HT1080 (cell line): ENCODE results near the gene STUM. TPM values are rescaled to one million over a fixed set of nuclear protein-coding genes. Genes with fewer than 3 reads are reported as not detected.
"Not testable (repeated sequence)": the region's sequence is repeated elsewhere in the genome, so short reads cannot be mapped to it uniquely, and the experiment has no call there.

Experiments
- DNase-seq: peaks from one replicate; pipeline ENCODE4 v3.0.0-alpha.2; 2015; ENCODE audit warnings: low read depth
- total RNA-seq: library from RNA; depleted of rRNA; stranded (reverse); fragments of >200 nt; shearing (Covaris generic); gene quantifications from 2 replicates; pipeline ENCODE4 v1.2.3, GENCODE V29; 2014

STUM gene
- total RNA-seq, 1 experiment from 2014 or later, result not detected

DNA sequence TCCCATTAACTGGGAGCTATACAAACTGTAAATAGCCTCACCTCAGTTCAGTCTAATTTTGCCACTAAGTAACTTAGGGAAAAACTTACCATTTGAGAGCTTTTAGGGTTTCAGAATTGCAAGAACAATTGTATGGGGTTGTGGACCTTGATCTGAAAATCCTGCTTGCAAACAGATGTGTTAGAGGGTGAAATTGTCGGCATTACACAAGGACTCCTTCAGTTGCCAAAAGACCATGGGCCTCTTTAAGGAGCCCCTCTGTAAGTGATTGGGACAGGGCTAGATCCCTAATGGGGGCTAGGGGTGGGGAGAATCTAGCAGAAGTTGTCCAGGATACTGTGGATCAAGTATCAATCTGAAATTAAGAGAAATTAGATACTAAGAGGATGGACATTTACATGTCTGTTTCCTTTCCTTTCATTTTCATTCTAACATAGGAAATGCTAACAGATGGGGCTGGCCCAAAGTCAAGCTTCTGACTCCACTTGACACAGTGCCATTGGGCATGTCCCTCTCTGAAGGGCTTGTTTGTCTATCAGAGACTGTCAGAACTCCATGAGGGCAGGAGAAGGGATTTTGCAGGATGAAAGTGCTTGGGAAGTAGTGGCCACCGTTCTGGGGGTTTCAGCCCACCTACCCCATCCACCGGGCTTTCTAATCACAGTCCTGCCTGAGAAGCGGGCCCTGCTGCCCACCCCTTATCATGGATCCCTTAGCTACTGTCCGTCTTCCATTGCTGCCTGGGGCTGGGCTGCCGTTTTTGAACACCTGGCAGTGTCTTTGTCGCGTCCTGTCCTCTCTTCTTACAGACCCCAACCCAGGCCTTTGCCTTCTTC is 54.7 kb downstream of the STUM start:
- no peak for DNase-seq

DNA sequence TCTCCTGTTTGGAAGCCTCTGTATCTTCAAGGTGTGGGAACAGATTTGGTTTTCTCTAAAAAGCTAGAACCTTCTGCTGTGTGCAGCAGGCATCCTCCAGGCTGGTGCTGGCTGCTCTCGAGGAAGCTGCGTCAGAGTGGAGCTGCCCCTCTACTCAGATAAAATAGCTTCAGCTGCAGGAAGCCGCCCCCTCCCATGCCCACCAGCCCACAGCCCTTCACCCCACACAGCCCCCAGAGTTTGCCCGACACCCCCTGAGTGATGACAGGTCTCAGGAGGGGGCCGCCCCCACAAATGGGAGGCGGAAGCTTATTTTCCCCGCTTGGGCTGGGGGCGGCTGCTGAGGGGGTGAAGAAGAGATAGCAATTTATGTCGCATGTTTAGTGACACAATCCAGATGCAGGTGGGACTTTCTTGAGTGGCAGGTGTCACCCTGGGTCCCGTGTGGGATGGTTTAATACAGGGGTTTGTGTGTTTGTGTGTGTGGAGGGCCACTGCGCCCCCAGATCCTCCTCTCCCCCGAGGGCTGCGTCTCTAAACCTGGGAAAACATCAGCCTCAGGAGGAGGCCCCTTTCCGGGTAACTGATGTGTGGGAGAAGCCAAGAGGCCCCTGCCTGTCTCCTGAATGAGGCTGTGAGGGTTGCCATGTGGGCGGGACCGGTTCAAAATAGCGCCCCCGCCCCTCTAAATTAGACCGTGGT is 55.4 kb downstream of the STUM start:
- no peak for DNase-seq

DNA sequence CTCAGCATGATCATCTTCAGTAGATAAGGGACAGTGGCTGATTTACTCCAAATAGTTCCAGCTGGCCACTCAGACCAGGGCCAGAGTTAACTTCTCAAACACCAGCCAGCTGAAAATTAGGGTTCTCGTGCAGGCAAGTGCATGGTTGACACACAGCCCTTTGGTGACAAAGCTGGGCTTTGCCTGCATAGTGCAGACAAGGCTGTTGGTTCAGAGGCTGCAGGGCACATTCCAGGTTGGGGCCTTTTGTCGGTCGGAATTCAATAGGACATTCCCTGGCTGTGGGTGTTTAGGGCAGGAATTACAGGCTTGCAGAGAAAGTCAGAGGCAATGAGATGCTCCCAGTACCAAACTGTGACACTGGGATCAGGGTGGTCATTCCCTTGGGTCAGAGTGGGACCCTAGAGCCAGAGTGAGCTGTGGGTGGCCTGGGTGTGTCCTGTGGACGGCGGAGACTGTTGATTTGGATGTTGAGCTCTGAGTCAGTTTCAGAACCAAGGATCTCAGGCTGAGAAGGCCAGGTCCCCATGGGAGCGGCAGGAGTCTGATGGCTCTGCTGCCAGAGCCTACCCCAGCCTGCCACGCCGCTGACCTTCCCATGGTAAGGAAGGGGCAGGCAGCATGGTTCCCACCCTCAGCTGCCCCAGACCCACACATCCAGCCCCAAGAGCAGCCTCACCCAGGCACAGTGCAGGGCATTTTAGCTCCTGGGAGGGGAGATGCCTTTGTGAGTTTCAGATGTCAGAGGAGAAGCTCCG is 56.2 kb downstream of the STUM start:
- DNase-seq, result no peak

DNA sequence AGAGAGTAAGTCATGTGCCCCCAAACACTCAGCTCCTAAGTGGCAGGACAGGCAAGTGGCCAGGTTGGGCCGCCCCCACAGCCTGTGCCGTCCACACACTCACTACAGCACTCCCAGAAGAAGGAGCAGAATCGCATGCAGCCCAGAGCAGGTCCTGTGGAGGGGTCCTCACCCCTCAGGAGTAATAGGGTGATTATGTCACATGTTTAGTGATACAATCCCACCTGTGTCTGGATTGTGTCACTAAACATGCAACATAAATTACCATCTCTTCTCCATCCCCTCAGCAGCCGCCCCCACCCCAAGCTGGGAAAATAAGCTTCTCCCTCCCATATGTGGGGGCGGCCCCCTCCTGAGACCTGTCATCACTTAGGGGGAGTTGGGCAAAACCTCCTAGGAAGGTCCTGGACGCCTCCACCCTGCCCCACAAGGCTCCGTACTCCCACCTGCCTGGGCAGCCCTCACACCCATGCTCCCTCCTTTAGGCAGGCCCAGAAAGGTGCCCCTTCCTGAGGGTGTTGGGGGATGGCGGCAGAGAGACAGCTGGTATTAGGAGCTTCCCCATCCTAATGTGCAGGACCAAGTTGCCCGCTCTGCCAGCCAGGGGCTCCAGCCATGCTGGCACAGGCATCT is 56.9 kb downstream of the STUM start:
- no peak for DNase-seq

DNA sequence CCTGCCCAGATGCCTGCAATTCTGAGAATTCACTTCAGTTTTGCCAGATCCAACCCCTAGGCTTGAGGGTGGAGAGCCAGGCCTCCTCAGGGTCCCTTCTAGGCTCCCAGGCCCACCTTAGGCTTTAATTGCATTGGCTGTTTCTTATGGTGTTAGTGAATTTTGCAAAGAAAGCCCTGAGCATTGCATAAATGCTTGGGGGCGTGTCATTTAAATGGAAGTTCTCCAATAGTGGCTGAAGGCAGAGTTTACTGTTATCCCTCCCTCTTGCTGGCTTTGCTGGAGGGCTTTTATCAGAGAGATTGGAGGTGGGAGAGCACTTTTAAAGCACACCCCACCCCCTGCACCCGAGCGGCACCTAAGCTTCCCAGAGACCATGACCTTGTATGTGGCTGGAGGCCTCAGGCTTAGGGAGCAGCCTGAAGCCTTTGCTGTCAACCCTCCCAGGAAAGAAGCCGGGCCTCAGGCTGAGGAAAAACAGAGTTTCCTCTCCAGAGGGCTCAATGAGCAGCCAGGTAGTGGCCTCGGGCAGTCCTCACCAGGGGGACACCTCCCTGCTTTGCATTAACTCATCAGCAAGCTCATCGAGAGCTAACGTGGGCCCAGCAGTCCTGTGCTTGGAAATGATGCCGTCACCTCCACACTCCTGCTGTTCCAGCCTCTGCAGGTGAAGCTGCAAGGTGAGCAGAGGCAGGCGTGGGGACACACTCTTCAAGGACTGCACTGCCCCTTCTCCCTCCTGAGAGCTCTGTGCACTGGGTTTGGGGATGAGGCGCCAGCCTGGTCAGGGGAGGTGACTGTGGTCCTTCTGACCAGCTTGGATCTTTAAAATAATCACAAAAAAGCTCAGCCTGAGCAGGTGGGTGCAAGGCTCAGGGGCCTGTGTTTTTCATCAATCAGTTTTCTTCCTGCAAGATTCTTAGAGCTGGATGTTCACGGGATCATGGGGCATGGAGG is 58.0 kb downstream of the STUM start:
- no peak for DNase-seq

DNA sequence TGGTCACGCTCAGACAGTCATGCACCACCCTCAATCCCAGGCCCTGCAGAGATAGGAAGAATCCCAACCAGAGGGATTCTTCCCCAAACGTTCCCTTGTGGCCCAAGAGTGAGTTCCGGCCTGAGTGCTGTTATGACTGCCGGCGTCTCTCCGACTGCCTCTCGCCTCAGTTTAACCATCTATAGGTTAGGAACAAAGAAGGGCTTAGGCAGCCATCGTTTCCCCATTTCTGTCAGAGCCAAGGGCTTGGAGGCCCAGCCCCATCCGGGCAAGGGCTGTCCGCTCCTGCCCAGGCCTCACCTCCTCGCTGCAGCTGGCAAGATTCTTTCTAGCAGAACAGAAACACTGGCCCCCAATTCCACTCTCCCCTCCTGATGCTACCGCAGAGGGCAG is 58.7 kb downstream of the STUM start:
- DNase-seq, result no peak

DNA sequence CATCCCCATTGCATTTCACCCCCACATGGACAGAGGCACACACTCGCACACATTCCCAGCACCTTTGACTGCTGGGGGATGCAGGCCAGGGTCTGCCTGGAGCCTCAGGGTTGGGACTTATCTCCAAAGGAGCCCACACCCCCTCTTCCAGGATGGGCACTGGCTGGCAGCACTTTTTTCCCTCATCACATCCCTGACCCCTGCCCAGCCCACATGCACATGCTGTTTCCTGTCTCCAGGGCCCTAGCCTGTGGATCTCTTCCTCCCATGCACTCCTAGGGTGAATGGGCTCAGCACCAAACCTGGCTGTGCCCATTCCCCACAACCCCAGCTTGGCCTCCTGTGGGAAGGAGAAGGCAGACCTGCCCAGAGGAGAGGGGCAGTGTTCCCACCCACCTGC is 59.3 kb downstream of the STUM start:
- no peak for DNase-seq

DNA sequence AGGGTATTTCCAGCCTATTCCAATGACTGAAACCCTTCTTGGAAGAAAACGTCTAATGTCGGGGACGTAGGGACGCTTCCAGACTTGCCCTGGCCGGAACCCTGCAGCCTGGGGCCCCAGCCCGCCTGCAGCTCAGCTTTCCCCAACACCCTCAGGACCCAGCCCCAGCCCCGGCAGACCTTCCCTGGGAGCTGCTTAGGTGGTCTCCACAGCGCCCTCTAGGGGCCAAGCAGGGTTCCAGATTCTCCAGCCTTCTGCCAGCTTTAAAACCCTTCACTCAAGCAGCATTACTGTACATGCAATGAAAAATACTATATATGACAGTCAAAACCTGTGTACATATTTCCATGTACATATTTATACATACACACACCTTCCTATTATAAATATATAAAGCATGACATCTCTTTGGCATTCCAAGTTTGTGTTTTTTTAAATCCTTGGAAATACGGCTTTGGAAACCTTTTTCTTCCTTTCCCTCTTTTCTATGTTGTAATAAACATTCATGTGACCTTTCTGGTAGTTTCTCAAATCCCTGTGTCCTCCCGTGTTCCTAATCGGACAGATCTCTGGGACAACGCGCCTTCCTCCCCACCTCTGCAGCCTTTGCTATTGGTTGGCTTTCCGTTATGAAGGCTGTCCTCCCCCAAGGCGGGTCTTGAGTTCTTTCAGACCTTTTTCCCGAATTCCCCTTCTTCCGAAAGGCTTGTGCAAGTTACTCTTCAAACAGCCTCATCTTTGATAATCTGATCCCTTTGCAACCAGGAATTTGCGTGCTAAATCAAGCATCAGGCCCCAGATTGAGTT is 60.3 kb downstream of the STUM start:
- peak; percentile 51 for DNase-seq

DNA sequence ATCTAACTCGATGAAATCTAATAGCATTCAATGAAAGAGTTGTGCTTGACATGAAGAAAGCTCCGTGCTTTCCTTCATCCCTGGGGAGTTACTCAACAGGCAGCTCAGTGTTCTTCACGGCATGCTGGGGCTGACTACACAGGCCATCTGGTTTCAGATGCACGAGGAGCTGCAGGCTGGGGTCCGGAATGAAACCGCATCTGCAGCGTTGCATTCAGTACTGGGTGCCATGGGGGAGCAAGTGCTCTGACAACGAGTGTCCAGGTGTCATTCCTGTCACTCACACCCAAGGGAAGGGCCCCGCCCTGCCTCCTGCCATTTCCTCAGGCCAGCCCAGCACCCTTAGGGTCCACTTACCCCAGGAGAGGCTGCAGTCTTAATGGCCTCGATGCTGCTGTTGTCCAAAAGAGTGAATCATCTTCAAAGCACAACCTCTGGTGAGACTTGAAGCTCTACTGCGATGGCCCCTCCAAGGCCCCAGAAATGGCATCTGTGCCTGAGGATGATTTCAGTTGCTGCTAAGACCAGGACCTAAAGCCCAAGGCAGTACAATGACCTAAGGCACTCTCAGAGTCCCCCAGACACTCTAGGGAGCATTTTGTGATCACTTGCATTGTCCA is 61.4 kb downstream of the STUM start:
- no peak for DNase-seq

DNA sequence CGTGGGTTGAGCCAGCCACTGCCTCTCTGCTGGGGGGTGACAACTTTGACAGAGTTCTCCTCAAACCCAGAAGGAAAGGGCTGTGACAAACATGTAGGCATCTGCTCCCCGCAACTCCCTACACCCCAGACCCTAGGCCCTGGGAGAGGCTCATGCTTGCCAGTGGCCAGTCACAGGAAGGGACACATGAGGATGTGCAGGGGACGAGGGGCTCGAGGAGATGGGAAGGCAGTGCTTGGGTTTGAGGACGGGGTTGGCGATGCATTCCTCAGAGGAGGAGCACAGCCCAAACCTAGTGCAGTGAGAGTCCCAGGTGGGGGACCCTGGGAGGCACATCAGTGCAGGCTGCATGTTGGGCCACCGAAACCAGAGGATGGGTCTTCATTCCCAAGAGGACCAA is 62.1 kb downstream of the STUM start:
- no peak for DNase-seq

DNA sequence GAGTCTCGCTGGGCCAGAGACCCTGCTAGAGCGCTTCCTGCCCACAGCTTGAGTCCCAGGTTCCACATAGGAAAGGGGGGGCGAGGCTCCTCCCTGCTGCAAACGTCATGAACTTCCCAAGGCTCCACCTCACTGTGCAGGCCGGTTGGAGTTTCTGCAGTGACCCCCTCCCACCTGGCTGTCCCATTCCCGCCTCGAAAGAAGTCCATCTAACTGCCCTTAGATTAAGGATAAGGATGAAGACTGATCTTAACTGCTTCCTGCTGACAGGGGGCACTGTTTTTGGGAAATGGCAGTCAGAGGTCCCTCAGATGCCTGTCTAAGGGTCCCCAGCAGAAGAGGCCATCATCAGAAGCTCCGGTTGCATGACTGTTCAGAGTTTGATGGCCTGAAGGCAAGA is 62.7 kb downstream of the STUM start:
- DNase-seq, result no peak

DNA sequence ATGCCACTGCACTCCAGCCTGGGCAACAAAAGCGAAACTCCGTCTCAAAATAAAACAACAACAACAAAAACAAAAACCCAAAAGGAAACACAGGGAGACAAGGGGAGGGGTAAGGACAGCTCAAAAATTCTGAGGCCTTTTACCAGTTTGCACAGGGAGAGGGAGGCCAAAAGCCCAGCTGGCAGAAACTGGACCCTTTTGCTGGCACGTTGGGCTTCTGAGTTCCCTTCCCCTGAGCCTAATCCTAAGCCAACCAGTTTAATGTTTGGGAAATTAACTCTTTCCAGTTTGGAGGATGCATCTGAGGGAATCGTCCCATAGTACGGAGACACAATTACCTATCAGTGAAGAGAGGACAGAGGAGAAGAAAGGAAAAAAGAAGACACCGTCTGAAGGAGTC is 63.4 kb downstream of the STUM start:
- not testable (repeated sequence) for DNase-seq

DNA sequence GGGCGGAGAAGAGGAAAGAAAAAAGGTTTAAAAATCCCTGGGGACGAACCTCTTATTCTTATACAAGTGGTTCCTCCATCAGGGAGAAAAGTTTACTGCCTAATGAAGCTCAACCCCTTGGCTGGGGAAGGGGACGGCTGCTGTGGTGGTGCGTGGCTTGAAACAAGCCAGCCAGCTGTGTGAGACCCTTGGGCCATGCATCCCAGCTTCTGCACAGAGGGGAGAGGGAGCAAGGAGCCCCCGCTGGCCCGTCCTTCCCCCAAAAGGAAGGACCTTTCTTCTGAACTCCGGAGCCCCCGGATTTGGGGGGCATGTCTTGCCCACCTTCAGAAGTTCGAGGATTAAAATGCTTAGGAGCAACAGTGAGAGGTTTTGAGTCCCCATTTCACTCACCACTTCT is 67.3 kb downstream of the STUM start:
- no peak for DNase-seq

DNA sequence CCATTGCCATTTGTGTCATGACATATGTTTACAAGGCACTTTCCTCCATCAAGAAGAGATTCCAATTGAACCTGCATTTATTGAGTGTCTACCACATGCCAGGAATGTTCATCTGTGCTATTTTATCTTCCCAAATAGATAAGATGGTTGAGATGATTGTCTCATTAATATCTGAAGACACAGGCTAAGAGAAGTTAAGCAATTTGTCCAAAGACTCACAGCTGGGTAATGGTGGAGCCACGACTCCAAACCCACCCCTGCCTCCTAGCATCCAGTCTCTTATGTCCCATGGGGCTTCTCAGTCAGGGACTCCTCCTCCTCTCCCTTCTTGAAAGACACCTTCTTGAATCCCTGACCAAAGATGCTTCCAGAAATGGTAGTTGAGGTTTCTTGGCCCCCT is 68.1 kb downstream of the STUM start:
- DNase-seq, result no peak

DNA sequence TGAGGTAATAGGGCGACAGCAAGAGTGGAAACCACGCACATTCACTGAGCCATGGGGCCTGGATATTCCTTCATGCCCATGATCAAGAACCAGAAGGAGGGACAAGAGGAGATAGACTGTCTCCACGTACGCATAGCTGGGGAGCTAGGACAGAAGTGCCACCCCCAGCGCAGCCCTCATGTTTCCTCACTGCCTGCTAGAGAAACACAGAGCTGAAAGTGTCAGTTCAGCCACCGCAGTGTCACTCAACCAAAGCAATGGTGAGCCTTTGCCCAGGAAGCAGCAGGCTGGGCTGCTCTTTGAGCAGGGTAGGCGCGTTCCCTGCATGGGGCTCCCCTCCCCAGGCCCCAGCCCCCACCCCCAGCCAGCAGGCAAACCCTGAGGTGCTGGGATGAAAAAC is 68.5 kb downstream of the STUM start:
- no peak for DNase-seq

DNA sequence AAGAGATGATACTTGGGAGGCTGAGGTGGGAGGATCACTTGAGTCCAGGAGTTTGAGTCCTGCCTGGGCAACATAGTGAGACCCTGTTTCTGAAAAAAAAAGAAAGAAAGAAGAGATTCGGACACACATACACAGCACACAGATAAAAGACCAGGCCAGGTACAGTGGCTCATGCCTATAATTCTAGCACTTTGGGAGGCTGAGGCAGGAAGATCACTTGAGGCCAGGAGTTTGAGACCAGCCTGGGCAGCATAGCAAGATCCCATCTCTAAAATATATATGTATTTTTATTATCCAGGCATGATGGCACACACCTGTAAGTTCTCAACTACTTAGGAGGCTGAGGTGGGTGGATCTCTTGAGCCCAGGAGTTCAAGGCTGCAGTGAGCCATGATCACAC is 69.2 kb downstream of the STUM start:
- not testable (repeated sequence) for DNase-seq

DNA sequence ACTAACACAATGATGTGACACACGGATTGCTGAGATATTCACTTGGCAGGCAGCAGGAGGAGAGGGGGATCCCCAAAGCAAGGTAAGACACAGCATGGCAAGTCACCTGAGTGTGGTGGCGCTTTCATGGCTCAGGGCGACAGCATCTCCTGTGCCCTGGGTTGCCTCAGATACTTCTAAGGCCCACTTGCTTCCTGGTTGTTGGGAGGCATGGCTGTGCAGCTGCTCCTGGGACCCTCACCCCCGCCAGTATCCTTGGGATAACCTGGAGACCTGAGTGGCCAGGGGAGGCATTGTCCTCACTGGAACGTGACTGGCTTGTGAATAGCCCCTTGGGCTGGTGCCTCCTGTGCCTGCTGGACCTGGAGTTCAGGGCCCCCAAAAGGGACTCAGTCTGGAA is 69.8 kb downstream of the STUM start:
- no peak for DNase-seq

DNA sequence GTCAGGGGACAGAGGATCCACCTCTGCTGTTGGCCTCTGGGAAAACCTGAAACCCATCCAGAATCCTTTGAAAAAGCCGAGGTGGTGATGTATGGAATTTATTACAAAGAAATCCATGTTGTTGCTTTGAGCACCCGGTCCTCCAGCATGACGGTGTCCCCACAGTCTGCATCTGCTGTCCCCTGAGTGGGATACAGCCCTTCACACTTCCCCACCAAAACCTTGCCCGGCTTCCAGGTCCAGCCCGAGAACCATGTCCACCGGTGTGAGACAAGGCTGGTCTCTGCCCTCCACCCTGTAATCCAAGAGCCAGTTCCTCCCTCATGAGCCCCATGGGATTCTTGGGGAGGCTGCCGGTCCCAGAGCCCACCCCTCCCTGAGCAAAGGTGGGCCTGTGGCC is 70.5 kb downstream of the STUM start:
- no peak for DNase-seq

DNA sequence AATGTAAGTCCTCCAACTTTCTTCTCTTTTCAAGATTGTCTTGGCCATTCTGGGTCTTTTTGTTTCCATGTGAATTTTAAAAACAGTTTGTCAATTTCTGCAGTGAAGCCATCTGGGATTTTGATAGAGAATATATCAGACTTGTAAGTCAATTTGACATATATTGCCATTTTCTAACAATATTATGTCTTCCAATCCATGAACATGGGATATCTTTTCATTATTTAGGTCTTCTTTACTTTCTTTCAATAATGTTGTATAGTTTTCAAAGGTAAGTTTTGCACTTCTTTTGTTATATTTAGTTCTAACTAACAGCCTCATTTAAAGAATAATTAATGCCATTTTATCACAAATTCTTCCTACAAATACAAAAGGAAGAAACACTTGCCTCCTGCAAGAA is 73.4 kb downstream of the STUM start:
- no peak for DNase-seq
